ENCODE data around the gene WASHC3.

The WASHC3 gene

DNA sequence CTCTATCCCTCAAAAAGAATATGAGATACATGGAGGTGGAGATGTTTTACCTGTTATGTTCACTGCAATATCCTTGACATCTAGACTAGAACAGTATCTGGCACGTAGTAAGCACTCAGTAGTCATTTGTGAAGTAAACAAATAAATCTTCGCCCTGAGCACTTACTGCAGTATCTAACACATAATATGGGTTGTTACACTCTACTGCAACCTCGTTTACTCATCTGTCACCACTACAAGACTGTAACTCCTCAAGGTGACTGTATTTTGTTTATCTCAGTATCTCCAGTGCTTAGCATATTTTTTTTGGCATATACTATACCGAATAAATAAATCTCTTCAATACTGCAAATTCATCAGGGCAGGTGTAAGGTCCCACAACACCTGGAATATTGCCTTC lies 66.1 kb downstream of the WASHC3 start:
- CTCF ChIA-PET = no interaction called here
- TF ChIP-seq, protein P1, sequence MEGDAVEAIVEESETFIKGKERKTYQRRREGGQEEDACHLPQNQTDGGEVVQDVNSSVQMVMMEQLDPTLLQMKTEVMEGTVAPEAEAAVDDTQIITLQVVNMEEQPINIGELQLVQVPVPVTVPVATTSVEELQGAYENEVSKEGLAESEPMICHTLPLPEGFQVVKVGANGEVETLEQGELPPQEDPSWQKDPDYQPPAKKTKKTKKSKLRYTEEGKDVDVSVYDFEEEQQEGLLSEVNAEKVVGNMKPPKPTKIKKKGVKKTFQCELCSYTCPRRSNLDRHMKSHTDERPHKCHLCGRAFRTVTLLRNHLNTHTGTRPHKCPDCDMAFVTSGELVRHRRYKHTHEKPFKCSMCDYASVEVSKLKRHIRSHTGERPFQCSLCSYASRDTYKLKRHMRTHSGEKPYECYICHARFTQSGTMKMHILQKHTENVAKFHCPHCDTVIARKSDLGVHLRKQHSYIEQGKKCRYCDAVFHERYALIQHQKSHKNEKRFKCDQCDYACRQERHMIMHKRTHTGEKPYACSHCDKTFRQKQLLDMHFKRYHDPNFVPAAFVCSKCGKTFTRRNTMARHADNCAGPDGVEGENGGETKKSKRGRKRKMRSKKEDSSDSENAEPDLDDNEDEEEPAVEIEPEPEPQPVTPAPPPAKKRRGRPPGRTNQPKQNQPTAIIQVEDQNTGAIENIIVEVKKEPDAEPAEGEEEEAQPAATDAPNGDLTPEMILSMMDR (conservative IDR thresholded peaks at IDR 0.05; ENCODE audit: low read depth) = no peak
- H3K27ac ChIP-seq = no peak overlapping the region
- POLR2A ChIA-PET (ENCODE audit: low non-redundant PET) = no interaction called here
- DNase-seq (ENCODE audit: low spot score) = no peak

DNA sequence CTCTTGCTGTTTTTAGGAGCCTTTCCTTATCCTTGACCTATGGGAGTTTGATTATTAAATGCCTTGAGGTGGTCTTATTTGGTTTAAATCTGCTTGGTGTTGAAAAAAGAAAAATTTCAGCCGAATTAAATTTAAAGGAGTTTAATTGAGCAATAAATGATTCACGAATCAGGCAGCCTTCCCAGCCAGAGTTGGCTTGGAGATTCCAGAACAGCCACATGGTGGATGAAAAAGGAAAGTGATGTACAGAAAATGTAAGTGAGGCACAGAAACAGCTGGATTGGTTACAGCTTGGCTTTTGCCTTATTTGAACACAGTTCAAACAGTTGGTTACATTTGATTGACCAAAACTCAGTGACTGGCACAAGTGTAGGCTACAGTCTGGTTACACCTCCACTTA lies 69.7 kb downstream of the WASHC3 start:
- POLR2A ChIA-PET (ENCODE audit: low non-redundant PET) = no interaction called here
- CTCF ChIA-PET = no interaction called here
- no peak overlapping the region for H3K27ac ChIP-seq
- TF ChIP-seq, protein P1 (conservative IDR thresholded peaks at IDR 0.05; ENCODE audit: low read depth) = no peak
- no peak for DNase-seq (ENCODE audit: low spot score)

DNA sequence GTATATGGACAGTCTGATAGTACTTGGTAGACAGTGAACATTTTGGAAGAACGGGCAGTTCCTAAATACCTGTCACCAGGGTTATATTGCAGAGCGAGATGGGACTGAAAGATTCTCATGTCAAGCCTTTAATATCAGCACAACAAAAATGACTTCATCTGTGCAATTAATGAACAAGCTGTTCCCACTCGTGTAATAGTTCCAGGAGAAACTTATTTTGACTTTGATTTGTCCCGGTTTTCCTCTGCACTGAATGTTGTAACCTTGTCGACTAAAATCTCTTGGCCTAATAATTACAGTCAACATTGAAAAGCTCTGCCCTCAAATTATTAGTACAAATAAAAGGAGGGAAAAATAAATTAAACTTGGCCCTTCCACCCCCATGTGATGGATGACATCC lies 79.5 kb downstream of the WASHC3 start:
- no peak overlapping the region for H3K27ac ChIP-seq
- ChIA-PET POLR2A (ENCODE audit: low non-redundant PET) (no interaction called here), CTCF (interaction anchor here (0.7 kb wide), 1 partner anchor 1202 kb away, joined by 4 read pairs; no protein-coding TSS in a partner anchor)
- TF ChIP-seq, protein P1 (conservative IDR thresholded peaks at IDR 0.05; ENCODE audit: low read depth) = no peak
- no peak for DNase-seq (ENCODE audit: low spot score)

DNA sequence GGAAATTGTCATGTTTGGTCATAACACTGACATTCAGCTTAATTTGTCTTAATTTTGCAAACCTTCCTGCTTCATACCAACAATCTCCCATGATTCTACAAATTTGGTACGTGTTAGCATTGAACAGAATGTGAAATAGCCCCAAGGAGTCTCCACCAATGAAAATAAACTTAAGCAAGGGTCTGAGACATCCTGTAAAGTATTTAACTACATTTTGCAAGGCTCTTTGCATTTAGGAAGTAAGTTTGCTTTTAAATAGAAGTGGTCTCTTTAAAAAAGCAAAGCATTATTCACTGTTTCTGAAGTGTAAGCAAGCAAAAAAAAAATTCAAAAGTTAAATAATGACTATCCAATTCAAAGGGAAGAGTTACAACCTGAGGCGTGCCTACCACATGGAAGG lies 79.9 kb downstream of the WASHC3 start:
- no peak overlapping the region for H3K27ac ChIP-seq
- ChIA-PET CTCF (no interaction called here), POLR2A (ENCODE audit: low non-redundant PET) (no interaction called here)
- DNase-seq (ENCODE audit: low spot score) = no peak
- TF ChIP-seq, protein P1 (conservative IDR thresholded peaks at IDR 0.05; ENCODE audit: low read depth) = no peak

GRCh38 chr12:101968770-101969169 lies 93.0 kb downstream of the WASHC3 start:
- TF ChIP-seq, protein P1 (conservative IDR thresholded peaks at IDR 0.05; ENCODE audit: low read depth) = no peak
- H3K27ac ChIP-seq = no peak overlapping the region
- CTCF ChIA-PET = no interaction called here
- DNase-seq (ENCODE audit: low spot score) = no peak
- POLR2A ChIA-PET (ENCODE audit: low non-redundant PET) = no interaction called here

DNA sequence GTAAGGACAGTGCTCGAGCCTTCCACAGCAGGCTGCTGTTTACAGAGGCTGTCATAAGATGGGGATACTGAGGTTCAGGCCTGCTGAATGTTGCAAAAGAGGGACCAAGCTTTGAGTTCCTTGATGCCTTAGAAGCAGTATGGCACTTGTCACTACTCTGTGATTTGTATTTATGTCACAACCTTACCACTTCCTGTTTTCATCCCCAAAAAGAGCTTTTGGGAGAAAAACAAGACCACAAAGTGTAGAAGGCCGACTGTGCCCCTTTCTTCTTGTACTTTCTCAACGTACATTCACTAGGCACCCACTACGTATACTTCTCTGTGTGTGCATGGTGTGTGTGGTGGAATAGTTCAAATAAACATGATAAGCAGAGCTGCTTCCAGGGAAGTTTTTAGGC lies 94.3 kb downstream of the WASHC3 start:
- TF ChIP-seq, protein P1 (conservative IDR thresholded peaks at IDR 0.05; ENCODE audit: low read depth) = no peak
- no peak overlapping the region for H3K27ac ChIP-seq
- CTCF ChIA-PET = no interaction called here
- no peak for DNase-seq (ENCODE audit: low spot score)
- POLR2A ChIA-PET (ENCODE audit: low non-redundant PET) = no interaction called here

DNA sequence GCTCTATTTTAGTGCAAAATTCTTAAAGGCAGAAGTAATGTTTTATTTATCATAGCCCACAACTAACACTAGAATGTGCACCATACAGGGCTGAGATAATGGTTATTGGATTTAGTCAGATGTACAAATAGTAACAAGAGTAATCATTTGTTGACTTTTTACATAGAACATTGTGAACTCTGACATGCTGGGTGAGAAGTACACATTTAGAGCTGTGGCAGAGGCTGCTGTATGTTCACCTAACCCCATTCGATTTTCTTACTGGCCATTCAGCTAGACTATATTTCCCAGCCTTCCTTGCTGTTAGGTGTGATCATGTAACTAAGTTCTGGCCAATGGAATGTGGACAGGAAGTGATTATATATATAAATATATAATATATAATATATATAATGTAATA lies 95.3 kb downstream of the WASHC3 start:
- TF ChIP-seq, protein P1 (conservative IDR thresholded peaks at IDR 0.05; ENCODE audit: low read depth) = no peak
- no peak for DNase-seq (ENCODE audit: low spot score)
- H3K27ac ChIP-seq = no peak overlapping the region
- ChIA-PET POLR2A (ENCODE audit: low non-redundant PET) (no interaction called here), CTCF (no interaction called here)

Data from RWPE1 (cell line).